Activated T-cell treated with anti-CD3 and anti-CD28 coated beads, Interleukin-2, amount 50 U/mL, for 24 hours (primary cell): Measurements from ENCODE around the gene ABTB1.

Experiments
- DNase-seq: peaks from one replicate; pipeline ENCODE4 v3.0.0-alpha.2; 2020
- H3K27ac Mint-ChIP-seq: 2 replicates; pipeline ENCODE4 v1.8.0; 2020; ENCODE audit warnings: mild to moderate bottlenecking, mixed read lengths
- H3K27me3 Mint-ChIP-seq: 2 replicates; pipeline ENCODE4 v1.8.0; 2020; ENCODE audit warnings: mixed read lengths
- H3K36me3 Mint-ChIP-seq: 2 replicates; pipeline ENCODE4 v1.8.0; 2020; ENCODE audit warnings: low read depth, mixed read lengths
- H3K4me1 Mint-ChIP-seq: 2 replicates; pipeline ENCODE4 v1.8.0; 2020; ENCODE audit warnings: low read depth, mixed read lengths
- H3K4me3 Mint-ChIP-seq: 2 replicates; pipeline ENCODE4 v1.8.0; 2020; ENCODE audit warnings: mild to moderate bottlenecking, moderate library complexity, mixed read lengths
- H3K9me3 Mint-ChIP-seq: 2 replicates; pipeline ENCODE4 v1.8.0; 2020; ENCODE audit warnings: mixed read lengths

Gene ABTB1

DNA sequence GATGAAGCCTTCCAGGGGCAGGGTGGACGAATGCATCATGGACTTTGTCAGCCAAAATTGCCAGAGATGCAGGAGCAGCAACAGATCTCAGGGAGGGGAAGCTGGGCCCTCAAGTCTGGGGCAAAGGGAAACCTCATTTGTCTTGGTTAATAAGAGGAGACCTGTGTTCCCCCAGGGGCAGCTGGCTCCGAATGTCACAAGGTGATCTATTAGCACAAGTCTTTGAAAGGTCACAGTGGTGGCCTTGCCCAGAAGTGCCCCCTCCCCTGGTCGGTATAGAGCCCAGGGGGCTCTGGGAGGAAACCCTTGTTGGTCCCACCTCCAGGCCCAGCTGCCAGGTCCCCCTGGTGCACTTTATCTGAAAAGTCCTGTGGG is 46.2 kb downstream of the ABTB1 start:
- DNase-seq, result no peak
- Mint-ChIP-seq H3K9me3 (no peaks in the 10 kb centered on the region), H3K27ac (no peak overlapping the region), H3K4me1 (no peaks in the 10 kb centered on the region), H3K27me3 (peaks cover 3% of the 10 kb centered on the region), H3K4me3 (no peak overlapping the region), H3K36me3 (no peaks in the 10 kb centered on the region)

GRCh38 chr3:127719369-127719768 is 46.6 kb downstream of the ABTB1 start:
- no peak for DNase-seq
- no peaks in the 10 kb centered on the region for H3K9me3 Mint-ChIP-seq
- no peaks in the 10 kb centered on the region for H3K4me1 Mint-ChIP-seq
- H3K36me3 Mint-ChIP-seq, result no peaks in the 10 kb centered on the region
- H3K4me3 Mint-ChIP-seq, result no peak overlapping the region
- no peak overlapping the region for H3K27ac Mint-ChIP-seq
- peaks cover 3% of the 10 kb centered on the region for H3K27me3 Mint-ChIP-seq

DNA sequence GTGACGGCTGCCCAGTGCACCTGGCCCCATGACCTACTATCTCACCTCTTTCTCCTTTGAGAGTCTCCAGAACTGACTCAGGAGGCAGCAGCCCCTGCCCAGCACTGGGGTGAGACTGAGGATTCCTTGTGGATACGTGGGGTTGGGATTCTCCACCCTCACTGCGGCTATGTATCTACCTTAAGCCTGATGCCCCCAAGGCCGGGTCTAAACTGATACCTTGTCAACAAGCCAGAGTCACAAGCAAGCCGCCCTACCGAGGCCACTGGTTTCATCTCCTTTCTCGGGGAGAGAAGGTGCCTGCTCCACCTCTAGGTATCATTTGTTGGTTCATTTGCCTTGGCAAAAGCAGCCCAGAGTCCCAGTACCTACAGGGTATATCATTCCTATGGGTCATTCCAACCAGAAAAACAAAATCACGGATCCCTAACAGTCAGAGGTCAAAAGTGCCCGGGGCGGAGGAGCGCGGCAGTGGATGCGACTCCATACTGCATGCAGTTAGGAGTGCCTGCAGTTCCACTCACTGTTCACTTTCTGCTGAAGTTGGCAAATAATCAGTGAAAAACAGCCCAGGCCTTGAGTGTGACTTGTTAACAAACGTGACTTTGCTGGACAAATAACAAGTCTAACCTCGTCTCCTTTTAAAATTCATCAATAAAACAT is 47.5 kb downstream of the ABTB1 start:
- no peaks in the 10 kb centered on the region for H3K4me1 Mint-ChIP-seq
- H3K27me3 Mint-ChIP-seq, result peaks cover 3% of the 10 kb centered on the region
- H3K4me3 Mint-ChIP-seq, result no peak overlapping the region
- no peaks in the 10 kb centered on the region for H3K9me3 Mint-ChIP-seq
- no peaks in the 10 kb centered on the region for H3K36me3 Mint-ChIP-seq
- no peak overlapping the region for H3K27ac Mint-ChIP-seq
- no peak for DNase-seq

DNA sequence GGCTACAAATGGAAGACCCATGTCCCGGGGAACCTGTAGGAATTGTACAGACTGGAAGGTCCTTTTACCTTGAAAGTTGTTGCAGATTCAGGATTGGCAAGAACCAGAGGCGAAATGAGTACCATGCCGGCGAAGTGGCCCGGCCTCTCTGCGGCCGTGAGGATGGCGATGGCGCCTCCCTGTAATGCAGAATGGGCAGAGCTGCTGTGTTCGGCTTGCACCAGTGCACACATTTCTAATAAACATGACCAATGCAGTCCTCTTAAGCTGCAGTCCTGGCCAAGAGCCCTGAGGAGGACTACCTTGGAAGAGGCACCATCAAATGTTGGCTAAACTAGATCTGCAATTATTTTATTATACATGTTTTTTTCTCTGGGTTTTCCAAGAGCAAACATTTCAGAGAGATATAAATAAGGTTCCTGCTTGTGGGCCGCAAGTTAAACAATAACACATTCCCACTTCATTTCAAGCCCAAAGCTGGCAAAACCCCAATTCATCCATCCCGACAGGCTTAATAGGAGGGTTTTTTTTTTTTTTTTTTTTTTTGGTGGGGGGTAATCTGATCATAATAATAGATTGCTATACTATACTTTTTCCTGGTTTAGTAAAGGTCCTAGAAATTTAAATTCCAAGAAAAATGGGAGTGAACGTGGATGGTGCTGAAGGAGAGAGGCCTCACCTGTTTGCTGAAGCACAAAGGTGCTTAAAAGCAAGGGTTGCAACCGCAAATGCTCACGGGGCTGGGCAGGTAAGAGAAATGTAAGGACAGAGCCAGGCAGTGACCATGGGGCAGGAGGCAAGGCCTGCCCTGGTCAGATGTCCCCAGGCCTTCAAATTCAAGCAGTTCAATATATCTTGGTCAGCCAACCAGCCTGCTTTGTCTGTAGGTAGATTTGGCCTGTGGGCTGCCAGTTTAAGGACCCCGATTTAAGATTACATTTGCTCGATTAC is 48.5 kb downstream of the ABTB1 start:
- H3K4me3 Mint-ChIP-seq, result no peak overlapping the region
- no peaks in the 10 kb centered on the region for H3K27me3 Mint-ChIP-seq
- H3K36me3 Mint-ChIP-seq, result no peaks in the 10 kb centered on the region
- no peak for DNase-seq
- H3K9me3 Mint-ChIP-seq, result no peaks in the 10 kb centered on the region
- H3K27ac Mint-ChIP-seq, result no peak overlapping the region
- H3K4me1 Mint-ChIP-seq, result no peaks in the 10 kb centered on the region

DNA sequence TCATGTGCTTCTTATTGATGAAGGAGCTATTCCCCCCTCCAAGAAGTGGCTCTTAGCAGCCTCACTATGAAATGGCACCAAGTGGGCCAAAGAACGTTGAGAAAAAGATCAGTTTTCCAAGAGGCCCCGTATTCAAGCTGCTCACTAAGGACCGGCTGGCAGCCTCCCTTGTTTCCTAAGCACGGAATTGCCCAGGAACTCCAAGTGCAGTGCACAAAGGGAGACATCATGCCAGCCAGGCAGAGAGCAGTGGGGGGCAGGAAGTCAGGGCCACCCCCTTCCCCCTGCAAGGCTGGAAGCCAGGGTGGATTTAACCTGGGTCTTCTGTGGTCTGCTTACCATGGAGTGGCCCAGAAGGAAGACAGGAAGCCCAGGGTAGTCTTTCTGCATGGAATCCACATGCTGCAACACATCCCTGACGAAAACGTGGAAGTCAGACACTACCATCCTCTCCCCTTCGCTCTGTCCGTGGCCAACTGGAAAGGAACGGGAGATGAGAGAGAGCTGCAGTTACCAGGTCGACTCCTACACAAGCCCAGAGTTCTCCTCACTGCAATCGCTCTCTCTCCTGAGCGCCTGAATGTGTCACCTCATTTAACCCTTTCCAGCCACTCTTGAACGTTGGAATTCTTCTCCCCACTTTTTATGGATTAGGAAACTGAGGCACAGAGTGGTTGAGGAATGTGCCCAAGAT is 49.5 kb downstream of the ABTB1 start:
- H3K4me1 Mint-ChIP-seq, result no peaks in the 10 kb centered on the region
- no peak overlapping the region for H3K4me3 Mint-ChIP-seq
- no peak for DNase-seq
- H3K36me3 Mint-ChIP-seq, result no peaks in the 10 kb centered on the region
- H3K27ac Mint-ChIP-seq, result no peak overlapping the region
- no peaks in the 10 kb centered on the region for H3K9me3 Mint-ChIP-seq
- no peaks in the 10 kb centered on the region for H3K27me3 Mint-ChIP-seq

GRCh38 chr3:127723011-127723567 is 50.3 kb downstream of the ABTB1 start:
- H3K9me3 Mint-ChIP-seq, result no peaks in the 10 kb centered on the region
- H3K27ac Mint-ChIP-seq, result no peak overlapping the region
- no peak overlapping the region for H3K4me3 Mint-ChIP-seq
- no peaks in the 10 kb centered on the region for H3K27me3 Mint-ChIP-seq
- DNase-seq, result no peak
- H3K36me3 Mint-ChIP-seq, result no peaks in the 10 kb centered on the region
- no peaks in the 10 kb centered on the region for H3K4me1 Mint-ChIP-seq

GRCh38 chr3:127726894-127727293 is 54.1 kb downstream of the ABTB1 start:
- H3K36me3 Mint-ChIP-seq, result no peaks in the 10 kb centered on the region
- H3K4me1 Mint-ChIP-seq, result no peaks in the 10 kb centered on the region
- H3K4me3 Mint-ChIP-seq, result no peak overlapping the region
- no peak for DNase-seq
- no peaks in the 10 kb centered on the region for H3K9me3 Mint-ChIP-seq
- H3K27me3 Mint-ChIP-seq, result peaks cover 5% of the 10 kb centered on the region
- H3K27ac Mint-ChIP-seq, result no peak overlapping the region

DNA sequence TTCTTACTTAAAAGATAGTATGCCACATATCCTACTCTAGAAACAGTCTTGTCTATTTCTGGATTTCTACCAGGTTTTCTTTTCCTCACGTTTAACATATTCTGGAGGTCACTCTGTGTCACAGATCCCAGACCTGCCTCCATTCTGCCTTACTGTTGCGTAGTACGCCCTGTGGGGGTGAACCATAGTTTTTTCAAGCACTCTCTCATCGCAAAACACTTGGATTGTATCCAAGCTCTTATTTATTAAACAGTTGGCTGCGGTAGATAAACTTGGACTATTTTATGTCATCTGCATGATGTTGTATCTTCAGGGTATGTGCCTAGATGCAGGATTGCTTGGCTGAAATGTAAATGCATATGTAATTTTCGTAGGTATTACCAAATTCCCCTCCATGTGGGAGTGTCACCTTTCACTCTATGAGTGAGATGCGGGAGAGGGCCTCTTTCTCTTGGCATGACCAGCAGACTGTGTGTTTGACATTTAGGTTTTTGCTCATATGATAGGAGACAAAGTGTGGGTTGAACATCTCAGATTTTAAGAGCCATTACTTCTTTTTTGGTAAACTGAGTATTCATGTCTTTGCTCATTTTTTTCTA is 55.8 kb downstream of the ABTB1 start:
- Mint-ChIP-seq H3K4me3 (no peak overlapping the region), H3K9me3 (no peaks in the 10 kb centered on the region), H3K36me3 (no peaks in the 10 kb centered on the region), H3K27ac (no peak overlapping the region), H3K4me1 (no peaks in the 10 kb centered on the region), H3K27me3 (peaks cover 10% of the 10 kb centered on the region)
- DNase-seq, result no peak

GRCh38 chr3:127729556-127730056 is 56.9 kb downstream of the ABTB1 start:
- Mint-ChIP-seq H3K27ac (no peak overlapping the region), H3K36me3 (no peaks in the 10 kb centered on the region), H3K4me1 (no peaks in the 10 kb centered on the region), H3K9me3 (no peaks in the 10 kb centered on the region), H3K4me3 (no peak overlapping the region), H3K27me3 (peaks cover 17% of the 10 kb centered on the region)
- DNase-seq, result no peak

DNA sequence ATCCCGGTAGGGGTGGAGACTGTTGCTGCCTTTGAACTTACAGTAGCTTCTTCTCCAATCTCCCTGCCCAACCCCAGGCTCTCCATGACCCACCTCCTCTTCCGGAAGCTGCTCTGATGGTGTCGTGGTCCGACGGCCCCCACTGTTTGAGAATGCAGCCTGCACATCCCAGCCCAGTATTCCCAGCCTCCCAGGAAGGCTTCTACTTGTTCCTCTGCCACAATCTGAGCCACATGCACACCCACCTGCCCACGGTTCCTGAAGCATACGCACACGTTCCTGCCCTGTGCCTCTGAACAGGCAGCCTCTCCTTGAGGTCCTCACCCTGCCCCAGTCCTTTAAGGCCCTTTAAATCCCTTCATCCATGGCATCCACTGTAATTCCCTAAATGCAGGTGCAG is 57.4 kb downstream of the ABTB1 start:
- Mint-ChIP-seq H3K27me3 (peaks cover 20% of the 10 kb centered on the region), H3K4me3 (no peak overlapping the region), H3K27ac (no peak overlapping the region), H3K9me3 (no peaks in the 10 kb centered on the region), H3K36me3 (no peaks in the 10 kb centered on the region), H3K4me1 (no peaks in the 10 kb centered on the region)
- DNase-seq, result no peak
